Panc1 (cell line): ENCODE results near the gene TAOK3.

Experiments used
- POLR2AphosphoS5 ChIP-seq: IDR thresholded peaks from 2 replicates; pipeline ENCODE4 v1.6.1; 2012; ENCODE audit warnings: mild to moderate bottlenecking, low read depth, low read length, moderate library complexity
- SIN3A ChIP-seq: IDR thresholded peaks from 2 replicates; pipeline ENCODE4 v1.6.1; 2012; ENCODE audit warnings: low read depth, mild to moderate bottlenecking, low read length, moderate library complexity, borderline replicate concordance; ENCODE audit not compliant: insufficient read depth
- TF ChIP-seq, protein P1 (sequence below): fragments of 450-650 bp; IDR thresholded peaks from 2 replicates; pipeline ENCODE4 v1.5.1; 2017; ENCODE audit warnings: mild to moderate bottlenecking

DNA sequence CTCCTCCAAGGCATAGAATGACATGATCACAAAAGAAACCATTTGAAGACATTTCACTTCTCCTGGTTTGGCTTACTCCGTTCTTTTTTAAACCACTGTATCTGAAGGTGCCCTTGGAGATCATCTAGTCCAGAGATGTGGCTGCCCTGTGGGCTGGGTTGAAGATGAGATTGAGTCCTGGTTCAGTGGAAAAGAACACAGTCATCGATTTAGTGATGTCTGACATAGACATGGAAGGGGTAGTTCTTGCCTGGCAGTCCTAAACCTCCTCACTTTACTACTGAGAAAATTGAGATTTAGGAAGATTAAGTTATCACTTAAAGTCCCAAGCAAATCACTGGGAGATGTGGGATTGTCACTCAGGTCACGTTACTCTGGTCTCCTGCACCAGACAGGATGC, 271.7 kb downstream of the TAOK3 start:
- TF ChIP-seq, protein P1, sequence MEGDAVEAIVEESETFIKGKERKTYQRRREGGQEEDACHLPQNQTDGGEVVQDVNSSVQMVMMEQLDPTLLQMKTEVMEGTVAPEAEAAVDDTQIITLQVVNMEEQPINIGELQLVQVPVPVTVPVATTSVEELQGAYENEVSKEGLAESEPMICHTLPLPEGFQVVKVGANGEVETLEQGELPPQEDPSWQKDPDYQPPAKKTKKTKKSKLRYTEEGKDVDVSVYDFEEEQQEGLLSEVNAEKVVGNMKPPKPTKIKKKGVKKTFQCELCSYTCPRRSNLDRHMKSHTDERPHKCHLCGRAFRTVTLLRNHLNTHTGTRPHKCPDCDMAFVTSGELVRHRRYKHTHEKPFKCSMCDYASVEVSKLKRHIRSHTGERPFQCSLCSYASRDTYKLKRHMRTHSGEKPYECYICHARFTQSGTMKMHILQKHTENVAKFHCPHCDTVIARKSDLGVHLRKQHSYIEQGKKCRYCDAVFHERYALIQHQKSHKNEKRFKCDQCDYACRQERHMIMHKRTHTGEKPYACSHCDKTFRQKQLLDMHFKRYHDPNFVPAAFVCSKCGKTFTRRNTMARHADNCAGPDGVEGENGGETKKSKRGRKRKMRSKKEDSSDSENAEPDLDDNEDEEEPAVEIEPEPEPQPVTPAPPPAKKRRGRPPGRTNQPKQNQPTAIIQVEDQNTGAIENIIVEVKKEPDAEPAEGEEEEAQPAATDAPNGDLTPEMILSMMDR, result no peak
- TF ChIP-seq SIN3A (no peak), POLR2AphosphoS5 (no peak)
